ENCODE data around the gene PTGS1.
"Not testable (repeated sequence)": the region's sequence is repeated elsewhere in the genome, so short reads cannot be mapped to it uniquely, and the experiment has no call there.

The PTGS1 gene

GRCh38 chr9:122394265-122395125 lies 23.7 kb downstream of the PTGS1 start:
- in situ Hi-C loops (cut with MboI; ENCODE audit: low sequenced_read_pairs), result no loop called here

DNA sequence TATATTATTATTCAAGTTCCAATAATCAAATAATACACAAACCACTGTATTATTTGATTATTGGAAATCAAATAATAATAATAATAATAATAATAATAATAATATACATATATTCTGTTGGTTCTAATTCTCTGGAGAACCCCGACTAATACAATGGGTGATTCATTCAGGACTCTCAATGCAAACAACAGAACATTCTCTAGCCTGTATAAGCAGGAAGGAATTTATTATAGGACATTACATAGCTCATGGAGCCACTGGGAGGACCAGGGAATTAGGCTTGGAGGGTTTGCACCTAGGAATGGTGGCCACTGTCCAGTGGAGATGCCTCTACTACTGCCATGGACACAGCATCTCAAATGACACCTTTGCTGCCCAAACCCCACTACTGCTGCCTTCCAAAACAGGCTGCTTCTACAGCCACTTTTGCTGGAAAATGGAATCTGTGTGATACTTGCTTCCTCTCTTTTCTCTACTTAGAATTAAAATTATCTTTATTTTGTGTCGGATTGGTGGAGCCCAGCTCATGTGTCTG lies 25.9 kb downstream of the PTGS1 start:
- in situ Hi-C loops (cut with MboI; ENCODE audit: low sequenced_read_pairs), result no loop called here

- in situ Hi-C loops (cut with MboI; ENCODE audit: low sequenced_read_pairs), result no loop called here
Observed at GRCh38 chr9:122397749-122398148, 26.9 kb downstream of the PTGS1 start.

- in situ Hi-C loops (cut with MboI; ENCODE audit: low sequenced_read_pairs), result no loop called here
Observed at GRCh38 chr9:122398371-122398924, 27.6 kb downstream of the PTGS1 start.

GRCh38 chr9:122401896-122402295 lies 31.1 kb downstream of the PTGS1 start:
- in situ Hi-C loops (cut with MboI; ENCODE audit: low sequenced_read_pairs), result no loop called here

DNA sequence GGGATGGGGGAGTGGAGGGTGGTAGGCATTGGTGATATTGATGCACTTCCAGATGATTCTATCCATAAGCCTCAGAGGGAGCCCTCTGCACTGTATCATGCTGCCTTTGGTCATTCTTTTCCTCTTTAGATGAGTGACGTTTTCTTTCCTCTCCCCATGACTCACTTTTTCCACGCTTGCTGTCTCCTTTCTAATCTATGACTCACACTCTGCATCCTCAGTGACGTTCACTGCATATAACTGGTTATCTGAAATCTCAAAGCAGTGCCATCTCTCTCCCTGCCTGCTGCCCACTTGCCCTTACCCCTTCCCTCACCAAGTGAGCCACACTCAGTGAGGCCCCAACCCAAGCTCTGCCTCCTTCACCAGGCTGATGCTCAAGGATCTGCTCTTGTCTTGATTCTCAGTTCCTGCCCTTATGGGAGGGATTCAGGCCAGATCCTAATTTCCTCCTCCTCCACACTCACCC lies 31.6 kb downstream of the PTGS1 start:
- in situ Hi-C loops (cut with MboI; ENCODE audit: low sequenced_read_pairs), result no loop called here

DNA sequence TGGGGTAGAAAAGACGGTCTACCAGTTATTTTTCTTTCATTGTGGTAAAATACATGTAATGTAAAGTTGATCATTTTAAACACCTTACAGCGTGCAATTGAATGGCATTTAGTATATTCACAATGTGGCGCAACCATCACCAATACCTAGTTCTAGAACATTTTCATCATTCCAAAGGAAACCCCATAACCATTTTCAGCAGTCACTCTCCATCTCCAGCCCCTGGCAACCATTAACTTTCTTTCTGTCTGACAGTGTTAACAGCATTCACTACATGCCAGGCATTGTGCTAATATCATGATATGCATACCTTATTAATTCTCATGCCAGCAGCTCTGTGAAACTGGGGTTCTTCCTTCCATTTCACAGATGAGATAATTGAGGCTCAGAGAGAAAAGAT lies 32.0 kb downstream of the PTGS1 start:
- in situ Hi-C loops (cut with MboI; ENCODE audit: low sequenced_read_pairs), result no loop called here

- in situ Hi-C loops (cut with MboI; ENCODE audit: low sequenced_read_pairs), result no loop called here
Observed at GRCh38 chr9:122403381-122404000, 32.7 kb downstream of the PTGS1 start.

DNA sequence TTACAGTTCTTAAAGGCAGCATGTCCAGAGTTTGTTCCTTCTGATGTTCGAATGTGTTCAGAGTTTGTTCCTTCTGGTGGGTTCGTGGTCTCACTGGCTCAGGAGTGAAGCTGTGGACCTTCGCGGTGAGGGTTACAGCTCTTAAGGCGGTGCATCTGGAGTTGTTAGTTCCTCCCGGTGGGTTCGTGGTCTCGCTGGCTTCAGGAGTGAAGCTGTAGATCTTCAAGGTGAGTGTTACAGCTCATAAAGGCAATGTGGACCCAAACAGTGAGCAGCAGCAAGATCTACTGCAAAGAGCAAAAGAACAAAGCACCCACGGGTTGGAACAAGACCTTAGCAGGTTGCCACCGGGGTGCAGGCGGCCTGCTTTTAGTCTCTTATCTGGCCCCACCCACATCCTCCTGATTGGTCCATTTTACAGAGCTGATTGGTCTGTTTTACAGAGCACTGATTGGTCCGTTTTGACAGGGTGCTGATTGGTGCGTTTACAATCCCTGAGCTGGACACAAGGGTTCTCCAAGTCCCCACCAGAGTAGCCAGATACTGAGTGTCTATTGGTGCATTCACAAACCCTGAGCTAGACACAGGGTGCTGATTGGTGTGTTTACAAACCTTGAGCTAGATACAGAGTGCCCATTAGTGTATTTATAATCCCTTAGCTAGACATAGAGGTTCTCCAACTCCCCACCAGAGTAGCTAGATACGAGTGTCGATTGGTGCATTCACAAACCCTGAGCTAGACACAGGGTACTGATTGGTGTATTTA lies 34.7 kb downstream of the PTGS1 start:
- in situ Hi-C loops (cut with MboI; ENCODE audit: low sequenced_read_pairs), result not testable (repeated sequence)

DNA sequence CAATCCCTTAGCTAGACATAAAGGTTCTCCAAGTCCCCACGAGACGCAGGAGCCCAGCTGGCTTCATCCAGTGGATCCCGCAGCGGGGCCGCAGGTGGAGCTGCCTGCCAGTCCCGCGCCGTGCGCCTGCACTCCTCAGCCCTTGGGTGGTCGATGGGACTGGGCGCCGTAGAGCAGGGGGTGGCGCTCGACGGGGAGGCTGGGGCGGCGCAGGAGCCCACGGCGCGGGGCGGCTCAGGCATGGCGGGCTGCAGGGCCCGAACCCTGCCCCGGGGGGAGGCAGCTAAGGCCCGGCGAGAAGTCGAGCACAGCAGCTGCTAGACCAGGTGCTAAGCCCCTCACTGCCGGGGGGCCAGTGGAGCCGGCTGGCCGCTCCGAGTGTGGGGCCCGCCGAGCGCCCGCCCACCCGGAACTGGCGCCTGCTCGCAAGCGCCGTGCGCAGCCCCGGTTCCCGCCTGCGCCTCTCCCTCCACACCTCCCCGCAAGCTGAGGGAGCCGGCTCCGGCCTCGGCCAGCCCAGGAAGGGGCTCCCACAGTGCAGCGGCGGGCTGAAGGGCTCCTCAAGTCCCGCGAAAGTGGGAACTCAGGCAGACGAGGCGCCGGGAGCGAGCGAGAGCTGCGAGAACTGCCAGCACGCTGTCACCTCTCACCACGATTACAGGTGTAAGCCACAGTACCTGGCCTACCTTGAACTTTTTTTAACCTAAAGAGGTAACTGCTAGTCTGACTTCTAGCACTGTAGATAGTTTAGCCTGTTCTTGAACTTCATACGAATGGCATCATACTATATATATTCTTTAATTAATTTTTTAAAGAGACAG lies 35.5 kb downstream of the PTGS1 start:
- in situ Hi-C loops (cut with MboI; ENCODE audit: low sequenced_read_pairs), result no loop called here

- in situ Hi-C loops (cut with MboI; ENCODE audit: low sequenced_read_pairs), result not testable (repeated sequence)
Observed at GRCh38 chr9:122414108-122414507, 43.3 kb downstream of the PTGS1 start.

- in situ Hi-C loops (cut with MboI; ENCODE audit: low sequenced_read_pairs), result no loop called here
Observed at GRCh38 chr9:122418016-122418415, 47.2 kb downstream of the PTGS1 start.

DNA sequence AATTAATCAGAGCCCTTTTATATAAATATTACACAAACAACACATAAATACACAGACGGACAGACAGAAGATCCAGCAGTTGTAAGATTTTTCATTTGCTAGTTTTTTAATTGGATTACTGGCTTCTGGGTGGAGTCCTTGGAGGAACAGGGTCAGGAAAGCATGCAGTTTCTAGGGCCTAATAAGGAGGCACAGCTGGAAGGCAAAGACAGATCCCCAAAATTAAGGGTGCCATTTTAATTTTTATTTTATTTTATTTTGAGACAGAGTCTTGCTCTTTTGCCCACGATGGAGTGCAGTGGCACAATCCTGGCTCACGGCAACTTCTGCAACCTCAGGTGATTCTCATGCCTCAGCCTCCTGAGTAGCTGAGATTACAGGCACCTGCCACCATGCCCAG lies 49.5 kb downstream of the PTGS1 start:
- in situ Hi-C loops (cut with MboI; ENCODE audit: low sequenced_read_pairs), result no loop called here

- in situ Hi-C loops (cut with MboI; ENCODE audit: low sequenced_read_pairs), result no loop called here
Observed at GRCh38 chr9:122425087-122425486, 54.3 kb downstream of the PTGS1 start.

GRCh38 chr9:122426723-122427122 lies 55.9 kb downstream of the PTGS1 start:
- in situ Hi-C loops (cut with MboI; ENCODE audit: low sequenced_read_pairs), result no loop called here

DNA sequence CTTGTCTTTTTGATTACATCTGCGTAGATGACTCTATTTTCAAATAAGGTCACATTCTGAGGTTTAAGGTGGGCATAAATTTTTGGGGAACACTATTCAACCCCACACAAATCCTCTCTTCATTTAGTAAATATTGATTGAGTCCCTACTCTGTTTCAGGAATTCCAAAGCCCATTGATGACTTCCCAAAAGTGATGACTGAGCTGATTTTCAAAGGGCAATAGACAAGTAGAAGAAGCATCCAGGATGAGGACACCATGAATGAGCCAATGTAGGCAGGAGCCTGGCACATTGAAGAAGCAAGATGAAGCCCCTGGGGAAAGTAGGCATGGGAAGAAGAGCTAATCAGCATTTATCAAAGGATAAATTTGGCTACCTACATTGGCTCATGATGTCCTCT lies 71.7 kb downstream of the PTGS1 start:
- in situ Hi-C loops (cut with MboI; ENCODE audit: low sequenced_read_pairs), result no loop called here

- in situ Hi-C loops (cut with MboI; ENCODE audit: low sequenced_read_pairs), result no loop called here
Observed at GRCh38 chr9:122444041-122444733, 73.4 kb downstream of the PTGS1 start.

All from hTERT RPE-1 (cell line).